Liver (tissue), 9 donors: ENCODE data around the gene STAMBPL1. TPM values are rescaled to one million over a fixed set of nuclear protein-coding genes. Genes with fewer than 3 reads are reported as not detected.

ENCODE experiments used
- DNase-seq: peaks from one replicate; pipeline ENCODE4 v3.0.0-alpha.2; 2017; ENCODE audit warnings: low spot score
- H3K27ac ChIP-seq, 2 donors: one replicate each; pipeline ENCODE4 v1.7.0; 2013; ENCODE audit warnings: inconsistent platforms in 2 of 2, low read length in 2 of 2, control low read depth in 1 of 2, low read depth in 1 of 2, mild to moderate bottlenecking in 1 of 2
- H3K27me3 ChIP-seq, 4 donors: one replicate each; pipeline versions ENCODE4 v1.6.1 to v1.7.0; 2013; ENCODE audit warnings: low read length in 3 of 4, inconsistent platforms in 1 of 4, mild to moderate bottlenecking in 1 of 4, moderate library complexity in 1 of 4; ENCODE audit not compliant: control insufficient read depth in 4 of 4, insufficient read depth in 4 of 4
- H3K36me3 ChIP-seq, 4 donors: one replicate each; pipeline versions ENCODE4 v1.6.1 to v1.7.0; 2013; ENCODE audit warnings: low read length in 3 of 4, mild to moderate bottlenecking in 3 of 4, low read depth in 1 of 4, moderate library complexity in 1 of 4; ENCODE audit not compliant: control insufficient read depth in 4 of 4, insufficient read depth in 3 of 4
- H3K4me1 ChIP-seq, 4 donors: one replicate each; pipeline versions ENCODE4 v1.6.1 to v1.7.0; 2013; ENCODE audit warnings: low read length in 3 of 4, mild to moderate bottlenecking in 3 of 4, moderate library complexity in 1 of 4; ENCODE audit not compliant: control insufficient read depth in 4 of 4, insufficient read depth in 4 of 4
- H3K4me3 ChIP-seq, 3 donors: one replicate each; pipeline versions ENCODE4 v1.6.1 to v1.7.0; 2013; ENCODE audit warnings: low read length in 3 of 3, control low read depth in 1 of 3, low read depth in 1 of 3, mild to moderate bottlenecking in 1 of 3
- H3K9ac ChIP-seq, 2 donors: one replicate each; pipeline ENCODE4 v1.7.0; 2013; ENCODE audit warnings: low read length in 2 of 2, mild to moderate bottlenecking in 2 of 2, moderate library complexity in 2 of 2, control low read depth in 1 of 2, low read depth in 1 of 2
- H3K9me3 ChIP-seq, 4 donors: one replicate each; pipeline versions ENCODE4 v1.6.1 to v1.7.0; 2013; ENCODE audit warnings: low read length in 3 of 4; ENCODE audit not compliant: control insufficient read depth in 4 of 4
- ATF3 ChIP-seq: IDR thresholded peaks from 2 replicates; pipeline ENCODE4 v1.6.1; 2016; ENCODE audit warnings: antibody characterized with exemption
- CTCF ChIP-seq: fragments of 150-350 bp; IDR thresholded peaks from 2 replicates; pipeline ENCODE4 v1.5.1; 2017; ENCODE audit warnings: improper control_type of control experiment, low read depth, low read length; ENCODE audit not compliant: missing input control
- EGR1 ChIP-seq, 2 donors: IDR thresholded peaks; 2 replicates each; pipeline ENCODE4 v1.6.1; 2016 to 2018; ENCODE audit warnings: antibody characterized with exemption in 2 of 2, low read depth in 2 of 2
- FOXA1 ChIP-seq: IDR thresholded peaks from 2 replicates; pipeline ENCODE4 v1.6.1; 2016; ENCODE audit warnings: antibody characterized with exemption
- FOXA2 ChIP-seq: IDR thresholded peaks from 2 replicates; pipeline ENCODE4 v1.6.1; 2016; ENCODE audit warnings: antibody characterized with exemption
- GABPA ChIP-seq, 2 donors: IDR thresholded peaks in 1 of 2; conservative IDR thresholded peaks in 1 of 2; 2 replicates each; pipeline ENCODE4 v1.6.1; 2016; ENCODE audit warnings: antibody characterized with exemption in 2 of 2, mild to moderate bottlenecking in 1 of 2, moderate library complexity in 1 of 2
- HNF4A ChIP-seq, 2 donors: conservative IDR thresholded peaks; 2 replicates each; pipeline ENCODE4 v1.6.1; 2016; ENCODE audit warnings: antibody characterized with exemption in 2 of 2, mild to moderate bottlenecking in 2 of 2
- HNF4G ChIP-seq: IDR thresholded peaks from 2 replicates; pipeline ENCODE4 v1.6.1; 2016; ENCODE audit warnings: antibody characterized with exemption
- JUND ChIP-seq, 2 donors: IDR thresholded peaks; 2 replicates each; pipeline ENCODE4 v1.6.1; 2016; ENCODE audit warnings: antibody characterized with exemption in 2 of 2
- MAX ChIP-seq: IDR thresholded peaks from 2 replicates; pipeline ENCODE4 v1.6.1; 2016; ENCODE audit warnings: antibody characterized with exemption
- NR2F2 ChIP-seq: IDR thresholded peaks from 2 replicates; pipeline ENCODE4 v1.6.1; 2016; ENCODE audit warnings: antibody characterized with exemption
- RAD21 ChIP-seq, 2 donors: IDR thresholded peaks; 2 replicates each; pipeline ENCODE4 v1.6.1; 2016; ENCODE audit warnings: antibody characterized with exemption in 2 of 2, mild to moderate bottlenecking in 2 of 2
- REST ChIP-seq: IDR thresholded peaks from 2 replicates; pipeline ENCODE4 v1.6.1; 2016; ENCODE audit warnings: antibody characterized with exemption, mild to moderate bottlenecking
- RXRA ChIP-seq, 2 donors: IDR thresholded peaks; 2 replicates each; pipeline ENCODE4 v1.6.1; 2017 to 2018; ENCODE audit warnings: antibody characterized with exemption in 2 of 2, mild to moderate bottlenecking in 1 of 2
- SP1 ChIP-seq: IDR thresholded peaks from 2 replicates; pipeline ENCODE4 v1.6.1; 2018; ENCODE audit warnings: antibody characterized with exemption, mild to moderate bottlenecking
- TAF1 ChIP-seq: conservative IDR thresholded peaks from 2 replicates; pipeline ENCODE4 v1.6.1; 2016; ENCODE audit warnings: antibody characterized with exemption, mild to moderate bottlenecking
- YY1 ChIP-seq: IDR thresholded peaks from 2 replicates; pipeline ENCODE4 v1.6.1; 2016; ENCODE audit warnings: antibody characterized with exemption, mild to moderate bottlenecking
- ZBTB33 ChIP-seq: IDR thresholded peaks from 2 replicates; pipeline ENCODE4 v1.6.1; 2016; ENCODE audit warnings: antibody characterized with exemption
- WGBS: extraction: QIAGEN DNeasy Blood & Tissue Kit; methylation state at CpG from one replicate; pipeline ENCODE4 v1.1.7; 2013; 5-methylcytosine and 5-hydroxymethylcytosine counted together
- polyA plus RNA-seq, 2 donors: library from polyadenylated mRNA; stranded (reverse) in 1 of 2; unstranded in 1 of 2; fragments of 200-250 nt in 1 of 2; fragments of >200 nt in 1 of 2; fragmentation: Nextera tagmentation in 1 of 2; extraction: Ambion mirVana in 1 of 2; gene quantifications; one replicate each; pipeline versions ENCODE4 v1.2.1 to v1.2.3, GENCODE V29; 2013 to 2015
- total RNA-seq, 2 donors: library from RNA; depleted of rRNA; stranded (reverse); fragments of >200 nt; gene quantifications; one replicate each; pipeline ENCODE4 v1.2.3, GENCODE V29; 2014
- donor health status: healthy.
- donor health status: healthy.
- donor health status: healthy.
- donor health status: healthy.
- donor health status: healthy.

The STAMBPL1 gene
- total and polyA plus RNA-seq, 4 donors = 1.3 to 8.0 (median 3.7) TPM

- Histone ChIP-seq H3K9me3 (no peaks in the 10 kb centered on the region), H3K27me3 (no peaks in the 10 kb centered on the region), H3K9ac (no peak overlapping the region), H3K4me3 (no peak overlapping the region), H3K27ac (peak overlapping the region; percentile 83 to 87), H3K36me3 (no peaks in the 10 kb centered on the region), H3K4me1 (peaks cover 7 to 17% (median 8%) of the 10 kb centered on the region in 4 donors)
- DNase-seq = no peak
- no peak for TF ChIP-seq FOXA1
- no peak for TF ChIP-seq SP1
- TF ChIP-seq REST = peak; percentile 88
- no peak for TF ChIP-seq NR2F2
- TF ChIP-seq EGR1 (IDR thresholded peaks at IDR 0.05; ENCODE audit: low read depth in 2 of 2) = no peak
- TF ChIP-seq RAD21 (IDR thresholded peaks at IDR 0.05) = no peak
- TF ChIP-seq JUND (IDR thresholded peaks at IDR 0.05) = no peak
- TF ChIP-seq FOXA2 = no peak
- TF ChIP-seq MAX = peak; percentile 37
- peak in 1 of 2 donors; percentile 76 for TF ChIP-seq GABPA (IDR thresholded peaks at IDR 0.05 in 1 of 2, conservative IDR thresholded peaks at IDR 0.05 in 1 of 2)
- no peak for TF ChIP-seq HNF4G
- TF ChIP-seq RXRA (IDR thresholded peaks at IDR 0.05) = peak; percentile 71 to 91
- TF ChIP-seq ZBTB33 = peak; percentile 76
- peak; percentile 47 for TF ChIP-seq TAF1
- TF ChIP-seq YY1 = peak; percentile 86
- no peak for TF ChIP-seq ATF3
- no peak for TF ChIP-seq CTCF
- peak in 1 of 2 donors; percentile 3 for TF ChIP-seq HNF4A (conservative IDR thresholded peaks at IDR 0.05)
- 59% methylated on average over 6 of the region's 6 CpGs for WGBS
Observed at GRCh38 chr10:88841316-88842111, 38.5 kb upstream of the STAMBPL1 start.
